H9 (cell line): ENCODE measurements around the gene CCDC134. TPM values are rescaled to one million over a fixed set of nuclear protein-coding genes. Genes with fewer than 3 reads are reported as not detected.

Experiments used
- DNase-seq: peaks from one replicate; pipeline ENCODE4 v3.0.0-alpha.2; 2017
- H2AFZ ChIP-seq: one replicate; pipeline ENCODE4 v1.6.1; 2013; ENCODE audit warnings: mild to moderate bottlenecking, low read length, control low read depth, moderate library complexity
- H2AK5ac ChIP-seq: 2 replicates; pipeline ENCODE4 v1.6.1; 2013; ENCODE audit warnings: low read length, control low read depth, mixed read lengths; ENCODE audit not compliant: insufficient read length
- H2BK120ac ChIP-seq: one replicate; pipeline ENCODE4 v1.6.1; 2013; ENCODE audit warnings: low read depth, mild to moderate bottlenecking, low read length, control low read depth, inconsistent platforms; ENCODE audit not compliant: poor library complexity, severe bottlenecking
- H2BK12ac ChIP-seq: 2 replicates; pipeline ENCODE4 v1.6.1; 2013; ENCODE audit warnings: low read length, control low read depth, mixed read lengths, low read depth; ENCODE audit not compliant: insufficient read length
- H2BK15ac ChIP-seq: 2 replicates; pipeline ENCODE4 v1.6.1; 2013; ENCODE audit warnings: low read depth, low read length, control low read depth
- H2BK20ac ChIP-seq: one replicate; pipeline ENCODE4 v1.6.1; 2013; ENCODE audit warnings: low read depth, mild to moderate bottlenecking, low read length, control low read depth, inconsistent platforms; ENCODE audit not compliant: poor library complexity, severe bottlenecking
- H2BK5ac ChIP-seq: 2 replicates; pipeline ENCODE4 v1.6.1; 2013; ENCODE audit warnings: low read length, control low read depth, mixed read lengths; ENCODE audit not compliant: insufficient read length
- H3K14ac ChIP-seq: 2 replicates; pipeline ENCODE4 v1.6.1; 2013; ENCODE audit warnings: low read length, control low read depth; ENCODE audit not compliant: insufficient read depth
- H3K18ac ChIP-seq: 2 replicates; pipeline ENCODE4 v1.6.1; 2013; ENCODE audit warnings: low read depth, mild to moderate bottlenecking, mixed read lengths, low read length, control low read depth; ENCODE audit not compliant: insufficient read length
- H3K23ac ChIP-seq: 2 replicates; pipeline ENCODE4 v1.6.1; 2013; ENCODE audit warnings: low read length, control low read depth, mixed read lengths, low read depth; ENCODE audit not compliant: insufficient read length
- H3K23me2 ChIP-seq: 2 replicates; pipeline ENCODE4 v1.6.1; 2013; ENCODE audit warnings: low read depth, mild to moderate bottlenecking, mixed read lengths, low read length, control low read depth; ENCODE audit not compliant: insufficient read length, poor library complexity, severe bottlenecking
- H3K27ac ChIP-seq: 2 replicates; pipeline ENCODE4 v1.5.1; 2013; ENCODE audit warnings: low read length, control low read depth, mixed read lengths, low read depth; ENCODE audit not compliant: insufficient read length
- H3K27me3 ChIP-seq: 2 replicates; pipeline ENCODE4 v1.6.1; 2013; ENCODE audit warnings: low read length, control low read depth, inconsistent platforms; ENCODE audit not compliant: insufficient read depth
- H3K4ac ChIP-seq: 2 replicates; pipeline ENCODE4 v1.6.1; 2013; ENCODE audit warnings: low read depth, mild to moderate bottlenecking, control low read depth, inconsistent platforms, low read length, moderate library complexity
- H3K4me1 ChIP-seq: 2 replicates; pipeline ENCODE4 v1.6.1; 2013; ENCODE audit warnings: low read length, control low read depth, inconsistent platforms; ENCODE audit not compliant: insufficient read depth
- H3K4me2 ChIP-seq: 2 replicates; pipeline ENCODE4 v1.6.1; 2013; ENCODE audit warnings: low read length, control low read depth, mixed read lengths; ENCODE audit not compliant: insufficient read length, insufficient read depth
- H3K56ac ChIP-seq: 2 replicates; pipeline ENCODE4 v1.6.1; 2013; ENCODE audit warnings: low read depth, mild to moderate bottlenecking, mixed read lengths, low read length, control low read depth; ENCODE audit not compliant: insufficient read length
- H3K79me1 ChIP-seq: 2 replicates; pipeline ENCODE4 v1.6.1; 2013; ENCODE audit warnings: low read depth, mild to moderate bottlenecking, moderate library complexity, low read length, control low read depth, inconsistent platforms; ENCODE audit not compliant: insufficient read depth, poor library complexity, severe bottlenecking
- H3K79me2 ChIP-seq: 2 replicates; pipeline ENCODE4 v1.6.1; 2013; ENCODE audit warnings: low read length, control low read depth, inconsistent platforms; ENCODE audit not compliant: insufficient read depth
- H3K9ac ChIP-seq: 2 replicates; pipeline ENCODE4 v1.6.1; 2013; ENCODE audit warnings: low read length, control low read depth, mixed read lengths; ENCODE audit not compliant: insufficient read length; ENCODE audit errors: extremely low read depth
- H3K9me3 ChIP-seq: one replicate; pipeline ENCODE4 v1.6.1; 2013; ENCODE audit warnings: low read depth, low read length, inconsistent platforms; ENCODE audit not compliant: control insufficient read depth
- H3T11ph ChIP-seq: one replicate; pipeline ENCODE4 v1.6.1; 2013; ENCODE audit warnings: mild to moderate bottlenecking, low read length, control low read depth, inconsistent platforms
- H4K20me1 ChIP-seq: one replicate; pipeline ENCODE4 v1.6.1; 2013; ENCODE audit not compliant: control insufficient read depth, insufficient read length, insufficient read depth
- H4K5ac ChIP-seq: 2 replicates; pipeline ENCODE4 v1.6.1; 2013; ENCODE audit warnings: low read depth, mild to moderate bottlenecking, mixed read lengths, low read length, control low read depth; ENCODE audit not compliant: insufficient read length
- H4K8ac ChIP-seq: replicated peaks from 2 replicates; pipeline ENCODE4 v1.6.1; 2013; ENCODE audit warnings: low read length, control low read depth, mixed read lengths, low read depth; ENCODE audit not compliant: insufficient read length
- H4K91ac ChIP-seq: 2 replicates; pipeline ENCODE4 v1.6.1; 2013; ENCODE audit warnings: low read depth, mild to moderate bottlenecking, moderate library complexity, mixed read lengths, low read length, control low read depth; ENCODE audit not compliant: insufficient read length
- H3K27ac Mint-ChIP-seq, 3 experiments: 2 replicates in 2 of 3; 3 replicates in 1 of 3; pipeline ENCODE4 v1.8.0; 2020 to 2021; ENCODE audit warnings: mixed read lengths in 3 of 3, mild to moderate bottlenecking in 1 of 3, moderate library complexity in 1 of 3
- H3K27me3 Mint-ChIP-seq: 2 replicates; pipeline ENCODE4 v1.8.0; 2021; ENCODE audit warnings: low read depth, mild to moderate bottlenecking, moderate library complexity, mixed read lengths
- H3K36me3 Mint-ChIP-seq, 3 experiments: 2 replicates in 2 of 3; 3 replicates in 1 of 3; pipeline ENCODE4 v1.8.0; 2020 to 2021; ENCODE audit warnings: low read depth in 3 of 3, mixed read lengths in 3 of 3; ENCODE audit not compliant: insufficient read depth in 1 of 3
- H3K4me1 Mint-ChIP-seq, 2 experiments: 2 replicates each; pipeline ENCODE4 v1.8.0; 2020; ENCODE audit warnings: mixed read lengths in 2 of 2
- H3K4me3 Mint-ChIP-seq, 2 experiments: 2 replicates in 1 of 2; 3 replicates in 1 of 2; pipeline ENCODE4 v1.8.0; 2020 to 2021; ENCODE audit warnings: mild to moderate bottlenecking in 2 of 2, mixed read lengths in 2 of 2, moderate library complexity in 1 of 2
- H3K9me3 Mint-ChIP-seq, 2 experiments: 2 replicates in 1 of 2; 3 replicates in 1 of 2; pipeline ENCODE4 v1.8.0; 2020; ENCODE audit warnings: mild to moderate bottlenecking in 2 of 2, mixed read lengths in 2 of 2, moderate library complexity in 1 of 2
- CTCF ChIP-seq: fragments of 200-600 bp; sonication (generic); conservative IDR thresholded peaks from 3 replicates; pipeline ENCODE4 v1.8.0; 2021; ENCODE audit warnings: antibody characterized with exemption, mild to moderate bottlenecking
- WGBS: extraction: QIAGEN DNeasy Blood & Tissue Kit; methylation state at CpG from one replicate; pipeline ENCODE4 v1.1.7; 2013; ENCODE audit warnings: missing lambda C conversion rate, low lambda C conversion rate, mixed read lengths; ENCODE audit not compliant: insufficient read length; ENCODE audit errors: extremely low coverage; 5-methylcytosine and 5-hydroxymethylcytosine counted together
- total RNA-seq: library from RNA; stranded (reverse); gene quantifications from 2 replicates; pipeline ENCODE4 v1.2.1, GENCODE V29; 2021

Gene CCDC134
- total RNA-seq, 1 experiment from 2014 or later, result 20.7 TPM

GRCh38 chr22:41801147-41801819, 804 bp downstream of the CCDC134 start:
- no CpG with 5 or more reads among the region's 4 CpGs for WGBS
- TF ChIP-seq CTCF, result no peak

More at GRCh38 chr22:41801147-41801819, 804 bp downstream of the CCDC134 start:
- Mint-ChIP-seq H3K27me3 (no peaks in the 10 kb centered on the region), H3K9me3 (no peaks in the 10 kb centered on the region), H3K27ac (peak overlapping the region; percentile 93 to 98 (median 97); a peak in 6 of 7 replicates), H3K36me3 (peaks cover 4 to 13% (median 5%) of the 10 kb centered on the region in 3 experiments; a peak in 6 of 7 replicates), H3K4me1 (peaks cover 32 to 33% of the 10 kb centered on the region in 2 experiments), H3K4me3 (peak overlapping the region; percentile 92 to 97)
- Histone ChIP-seq H2BK15ac (no peak overlapping the region), H4K20me1 (no peaks in the 10 kb centered on the region), H2BK12ac (no peak overlapping the region), H4K91ac (no peak overlapping the region), H4K5ac (no peak overlapping the region), H2BK20ac (no peak overlapping the region), H3K56ac (no peak overlapping the region), H3K23ac (no peak overlapping the region), H3K27ac (no peak overlapping the region), H3K9ac (peak overlapping the region; percentile 78), H3T11ph (no peak overlapping the region), H3K9me3 (no peaks in the 10 kb centered on the region), H4K8ac (no peak overlapping the region), H3K4ac (no peak overlapping the region), H3K79me1 (peaks cover 6% of the 10 kb centered on the region), H2AK5ac (no peak overlapping the region), H3K4me2 (peak overlapping the region; percentile 90), H2BK5ac (no peak overlapping the region), H2AFZ (no peak overlapping the region), H3K79me2 (peaks cover 9% of the 10 kb centered on the region; the same call in 1 of the 2 replicates), H3K4me1 (peaks cover 6% of the 10 kb centered on the region; the same call in 1 of the 2 replicates), H2BK120ac (no peak overlapping the region), H3K18ac (no peak overlapping the region), H3K14ac (peak overlapping the region; percentile 87; the same call in 1 of the 2 replicates), H3K27me3 (no peaks in the 10 kb centered on the region), H3K23me2 (peaks cover 15% of the 10 kb centered on the region)
- DNase-seq, result no peak
